HG02943 (cell line): ENCODE data around the gene PHF21B.

Experiments
- ATAC-seq: cut with Tn5 transposase; IDR thresholded peaks from one replicate; pipeline ENCODE4 v1.9.1; 2021; ENCODE audit warnings: mild to moderate bottlenecking, low read depth, moderate library complexity; ENCODE audit not compliant: unreplicated experiment

PHF21B gene

DNA sequence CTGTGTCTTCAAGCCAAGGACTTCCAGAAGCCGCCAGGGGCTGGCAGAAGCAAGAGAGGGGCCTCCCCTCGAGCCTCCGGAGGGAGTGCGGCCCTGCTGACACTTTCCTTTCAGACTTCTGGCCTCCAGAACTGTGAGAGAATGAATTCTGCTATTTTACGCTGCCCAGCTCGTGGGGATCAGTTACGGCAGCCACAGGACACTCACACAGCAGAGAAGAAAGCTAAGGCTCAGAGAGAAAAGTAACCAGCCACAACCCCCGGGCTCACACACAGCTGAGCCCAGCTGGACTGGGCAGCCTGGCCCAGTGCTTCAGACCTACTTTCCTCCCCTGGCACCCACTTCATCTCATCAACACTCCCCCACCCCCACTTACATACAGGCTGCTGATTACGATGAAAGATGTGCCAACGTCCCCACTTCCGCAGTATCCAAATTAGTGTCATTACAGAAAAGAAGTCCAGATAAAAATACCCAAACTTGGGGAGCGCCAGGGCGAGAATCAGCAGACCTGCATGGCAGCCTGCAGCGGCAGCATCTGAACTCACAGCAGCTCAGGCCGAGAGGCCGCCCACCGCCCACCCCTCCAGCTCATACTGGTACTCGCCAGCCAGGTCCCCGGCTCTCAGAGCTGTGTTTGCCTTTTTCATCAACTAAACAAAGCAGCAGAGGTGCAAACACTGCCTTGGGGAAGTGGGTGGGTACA is 15.3 kb downstream of the PHF21B start:
- ATAC-seq = no peak

DNA sequence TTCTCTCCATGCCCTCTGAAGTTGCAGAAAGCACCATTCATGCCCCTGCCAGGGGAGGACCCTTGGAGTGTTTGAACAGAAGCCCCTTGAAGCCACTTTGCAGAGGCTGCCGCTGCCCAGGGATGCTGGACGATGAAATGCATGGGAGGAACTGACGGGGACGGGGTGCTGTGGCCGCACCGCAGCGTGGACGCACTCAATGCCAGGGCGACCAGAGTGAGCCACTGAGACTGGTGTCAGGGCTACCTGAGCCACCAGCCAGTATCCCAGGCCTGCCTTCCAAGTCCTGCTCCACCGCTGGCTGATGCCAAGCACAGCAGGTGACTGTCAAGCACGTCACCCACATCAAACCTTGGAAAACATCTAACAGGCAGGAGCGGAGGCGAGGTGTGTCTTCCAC is 17.6 kb downstream of the PHF21B start:
- ATAC-seq = no peak

DNA sequence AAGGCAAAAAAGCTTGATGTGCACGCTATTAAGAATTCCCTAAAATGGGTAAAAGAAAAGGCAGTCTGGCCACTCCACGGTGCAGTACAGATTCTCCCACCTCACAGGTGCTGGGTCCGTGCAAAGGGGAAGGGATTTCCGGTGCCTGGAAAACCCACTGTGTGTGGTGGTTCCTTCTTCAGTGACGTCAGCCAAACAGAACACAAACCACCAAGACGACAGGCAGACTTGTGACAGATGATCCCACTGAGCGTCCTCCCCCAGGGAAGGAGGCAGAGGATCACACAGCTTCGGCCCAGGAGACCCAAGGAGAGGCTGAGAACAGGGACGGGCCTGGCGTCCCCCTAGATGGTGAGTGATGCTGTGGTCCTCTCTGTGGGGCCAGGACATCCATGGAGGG is 18.6 kb downstream of the PHF21B start:
- ATAC-seq = no peak

DNA sequence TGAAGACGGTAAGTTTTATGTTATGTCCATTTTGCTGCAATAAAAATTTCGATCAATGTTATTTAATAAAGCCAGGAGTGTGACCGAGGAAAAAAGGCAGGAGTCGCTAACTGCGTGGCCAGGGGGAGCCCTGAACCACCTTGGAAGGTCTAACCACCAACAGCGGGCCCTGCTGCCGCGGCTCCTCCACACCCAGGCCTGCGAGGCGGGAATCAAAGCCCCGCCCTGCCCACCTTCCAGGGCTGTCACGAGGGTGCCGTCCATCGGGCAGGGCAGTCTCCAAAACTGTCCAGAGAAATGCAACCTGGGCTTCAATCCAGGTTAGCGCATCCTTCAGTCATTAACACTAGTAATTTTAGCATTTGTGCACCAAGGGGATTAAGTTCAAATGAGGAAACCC is 19.0 kb downstream of the PHF21B start:
- ATAC-seq = no peak

DNA sequence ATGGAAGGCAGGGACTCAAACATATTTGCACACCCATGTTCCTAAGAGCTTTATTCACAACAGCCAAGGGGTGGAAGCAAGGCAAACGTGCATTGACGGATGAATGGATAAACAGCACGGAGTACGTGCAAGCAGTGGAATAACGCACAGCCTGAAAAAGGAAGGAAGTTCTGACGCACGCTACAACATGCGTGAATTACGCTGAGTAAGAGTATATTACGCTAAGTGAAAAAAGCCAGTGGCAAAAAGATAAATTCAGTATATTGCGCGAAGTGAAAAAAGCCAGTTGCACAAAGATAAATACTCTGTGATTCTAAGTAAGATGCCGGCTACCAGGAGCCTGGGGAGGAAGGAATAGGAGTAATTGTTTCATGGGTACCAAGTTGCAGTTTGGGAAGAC is 19.5 kb downstream of the PHF21B start:
- no peak for ATAC-seq

DNA sequence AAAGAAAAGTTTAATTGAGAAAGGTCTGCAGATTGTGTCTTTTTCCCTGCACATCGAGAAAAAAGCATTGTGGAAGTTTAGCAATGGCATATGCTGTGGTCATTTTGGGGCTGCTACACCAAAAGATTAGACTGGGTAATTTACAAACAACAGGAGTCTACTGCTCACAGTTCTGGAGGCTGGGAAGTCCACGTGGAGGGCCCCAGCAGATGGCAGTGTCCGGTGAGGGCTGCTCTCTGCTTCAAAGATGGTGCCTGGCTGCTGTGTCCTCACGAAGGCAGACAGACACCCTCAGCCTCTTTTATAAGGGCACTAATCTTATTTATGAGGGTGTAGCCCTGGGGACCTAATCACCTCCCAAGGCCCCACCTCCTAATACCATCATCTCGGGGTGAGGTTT is 21.1 kb downstream of the PHF21B start:
- no peak for ATAC-seq

DNA sequence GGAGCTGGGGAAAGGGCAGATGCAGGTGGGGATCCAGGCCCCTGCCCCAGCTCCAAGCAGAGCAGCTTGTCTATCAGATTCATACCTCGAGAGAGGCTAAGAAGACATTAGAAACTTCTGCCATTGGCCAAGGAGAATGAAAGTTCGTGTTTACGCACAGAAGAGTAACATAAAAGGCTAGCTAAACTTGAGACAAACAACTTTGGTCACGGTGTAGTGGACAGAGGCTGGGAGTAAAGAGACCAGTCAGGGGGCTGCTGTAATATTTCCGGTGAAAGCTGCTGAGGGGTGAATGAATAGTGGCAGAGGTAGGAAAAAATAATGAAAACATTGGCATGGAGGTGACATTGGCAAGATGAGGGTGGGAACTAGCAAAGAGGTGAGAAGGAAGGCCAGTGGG is 22.9 kb downstream of the PHF21B start:
- no peak for ATAC-seq

DNA sequence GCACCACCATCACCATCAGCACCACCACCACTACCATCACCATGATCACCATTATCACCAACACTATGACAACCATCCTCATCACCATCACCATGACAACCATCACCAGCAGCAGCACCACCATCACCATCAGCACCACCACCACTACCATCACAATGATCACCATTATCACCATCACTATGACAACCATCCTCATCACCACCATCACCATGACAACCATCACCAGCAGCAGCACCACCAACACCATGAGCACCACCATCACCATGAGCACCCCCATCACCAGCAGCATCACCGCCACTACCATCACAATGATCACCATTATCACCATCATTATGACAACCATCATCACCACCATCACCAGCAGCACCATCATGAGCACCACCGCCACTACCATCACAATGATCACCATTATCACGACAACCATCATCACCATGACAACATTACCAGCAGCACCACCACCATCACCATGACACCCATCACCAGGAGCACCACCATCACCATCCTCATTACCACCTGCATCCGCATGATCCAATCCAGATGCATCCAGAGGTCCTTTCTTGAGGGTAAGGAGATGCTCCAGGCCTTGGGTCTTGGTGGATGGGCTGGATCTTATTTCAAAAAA is 23.8 kb downstream of the PHF21B start:
- no peak for ATAC-seq

DNA sequence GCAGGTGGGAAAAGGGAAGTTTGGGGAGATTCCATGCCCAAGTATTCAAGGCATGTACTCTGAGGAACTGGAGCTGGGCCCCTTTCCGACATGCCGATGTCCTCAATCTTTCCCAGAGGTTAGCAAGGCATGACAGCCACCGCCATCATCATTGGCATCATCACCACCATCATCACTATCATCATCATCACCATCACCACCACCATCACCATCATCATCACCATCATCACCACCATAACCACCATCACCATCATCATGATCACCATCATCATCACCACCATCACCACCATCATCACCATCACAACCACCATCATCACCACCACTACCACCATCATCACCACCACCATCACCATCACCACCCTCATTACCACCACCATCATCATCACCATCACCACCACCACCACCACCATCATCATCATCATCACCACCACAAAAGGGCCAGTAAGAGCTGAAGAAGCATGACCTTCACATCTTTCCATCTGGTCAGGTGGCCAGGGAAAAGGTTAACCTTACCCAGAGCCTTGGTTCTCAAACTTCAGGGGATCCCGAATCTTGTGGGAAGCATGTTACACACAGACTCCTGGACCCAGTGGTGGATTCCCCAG is 25.8 kb downstream of the PHF21B start:
- no peak for ATAC-seq

DNA sequence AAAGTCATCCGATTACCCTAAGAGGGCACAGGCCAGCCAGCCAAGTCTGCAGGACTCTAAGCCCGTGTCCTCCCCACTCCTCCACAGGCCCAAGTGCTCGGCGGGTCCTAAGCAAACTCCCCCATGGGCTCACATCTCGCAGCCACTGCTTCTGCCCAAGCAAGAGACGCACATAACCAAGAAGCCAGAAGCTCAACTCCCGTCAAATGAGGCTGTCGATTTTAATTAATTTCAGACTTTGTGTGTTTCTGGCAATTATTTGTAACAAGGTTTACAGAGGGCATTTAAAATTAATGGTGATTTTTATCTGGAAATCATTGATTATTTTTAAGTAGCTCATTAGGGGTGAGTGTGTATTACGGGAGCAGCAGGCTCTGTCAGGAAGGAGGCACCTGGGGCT is 27.4 kb downstream of the PHF21B start:
- no peak for ATAC-seq

DNA sequence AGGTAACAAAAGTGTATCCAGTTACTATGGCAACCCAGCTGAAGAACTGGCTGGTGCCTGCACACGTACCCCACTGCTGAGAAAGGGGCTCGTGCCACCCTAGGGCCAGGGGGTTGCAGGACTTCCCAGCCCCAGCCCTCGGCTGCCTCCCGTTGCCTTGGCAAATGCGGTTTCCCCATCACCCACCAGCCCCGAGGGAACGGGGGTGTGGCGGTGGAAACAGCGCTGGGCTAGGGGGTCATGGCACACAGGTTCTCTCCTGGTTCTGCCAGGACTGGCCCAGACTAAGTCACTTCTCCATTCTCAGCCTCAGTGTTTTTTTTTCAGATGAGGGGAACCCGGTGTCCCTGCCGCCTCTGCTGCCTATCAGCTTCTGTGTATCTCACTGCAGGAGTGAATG is 27.9 kb downstream of the PHF21B start:
- ATAC-seq = no peak

DNA sequence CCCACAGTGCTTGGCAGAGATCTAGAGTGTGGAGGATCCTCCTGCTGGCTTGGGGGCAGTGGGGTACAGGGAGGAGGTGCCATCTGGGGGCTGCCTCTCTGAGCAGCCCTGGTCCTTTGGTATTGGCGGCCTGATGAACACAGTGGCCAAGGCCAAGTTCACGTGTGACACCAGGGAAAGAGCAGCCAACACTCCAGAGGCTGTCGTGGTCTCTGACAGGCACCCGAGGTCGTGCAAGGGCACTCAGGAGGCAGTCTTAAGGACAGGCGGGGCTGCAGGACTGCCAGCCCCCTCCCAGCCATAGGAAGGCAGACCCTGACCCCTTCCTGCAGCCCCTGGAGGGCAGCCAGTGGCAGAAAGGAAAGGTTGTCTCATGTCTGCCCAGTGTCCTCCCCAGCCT is 30.7 kb downstream of the PHF21B start:
- ATAC-seq = no peak

DNA sequence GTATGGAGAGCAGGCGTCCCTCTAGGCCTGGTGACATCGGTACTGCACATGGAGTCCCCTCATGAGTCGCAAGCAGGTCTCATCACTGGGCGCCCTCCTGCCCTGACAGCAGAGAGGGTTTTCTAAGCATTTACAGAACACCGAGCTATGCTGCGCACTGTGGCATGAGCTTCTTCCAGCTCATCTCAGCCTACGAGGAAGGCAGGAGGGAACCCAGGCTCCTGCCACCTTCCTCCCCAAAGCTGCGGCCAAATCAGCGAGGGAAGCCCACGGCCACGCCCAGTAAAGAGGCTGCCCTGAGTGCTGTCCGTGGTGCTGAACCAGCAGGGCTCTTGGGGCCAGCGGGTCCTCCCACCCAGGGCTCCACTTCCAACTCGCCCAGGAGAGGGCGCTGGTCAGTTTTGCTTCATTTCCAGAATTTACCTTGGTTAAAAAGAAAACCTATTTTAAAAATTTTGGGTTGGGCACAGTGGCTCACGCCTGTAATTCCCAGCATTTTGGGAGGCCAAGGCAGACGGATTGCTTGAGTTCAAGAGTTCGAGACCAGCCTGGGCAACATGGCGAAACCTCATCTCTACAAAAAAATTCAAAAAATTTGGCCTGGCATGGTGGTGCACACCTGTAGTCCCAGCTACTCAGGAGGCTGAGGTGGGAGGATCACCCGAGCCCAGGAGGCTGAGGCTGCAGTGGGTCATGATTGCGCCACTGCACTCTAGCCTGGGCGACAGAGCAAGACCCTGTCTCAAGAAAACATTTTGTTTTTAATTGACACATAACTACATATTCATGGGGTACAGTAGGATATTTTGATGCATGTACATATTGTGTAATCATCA is 34.2 kb downstream of the PHF21B start:
- ATAC-seq = no peak

DNA sequence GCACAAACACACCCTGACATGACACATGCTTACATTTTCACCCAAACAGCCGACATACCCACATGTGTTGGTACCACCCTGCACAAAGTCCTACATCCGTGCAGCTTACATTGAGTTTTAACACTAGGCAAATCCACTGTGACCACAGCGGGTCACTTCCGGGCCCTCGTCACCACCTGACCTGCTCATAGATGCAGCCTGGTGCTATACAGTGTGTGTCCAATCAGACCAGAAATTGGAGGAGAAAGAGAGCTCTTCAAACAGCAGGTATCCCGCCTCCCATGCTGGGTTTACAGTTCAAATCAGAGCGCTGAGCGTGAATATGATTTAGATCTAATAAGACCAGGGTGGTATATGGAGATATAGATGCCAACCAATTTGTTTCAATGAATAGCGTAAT is 35.4 kb downstream of the PHF21B start:
- ATAC-seq = no peak

DNA sequence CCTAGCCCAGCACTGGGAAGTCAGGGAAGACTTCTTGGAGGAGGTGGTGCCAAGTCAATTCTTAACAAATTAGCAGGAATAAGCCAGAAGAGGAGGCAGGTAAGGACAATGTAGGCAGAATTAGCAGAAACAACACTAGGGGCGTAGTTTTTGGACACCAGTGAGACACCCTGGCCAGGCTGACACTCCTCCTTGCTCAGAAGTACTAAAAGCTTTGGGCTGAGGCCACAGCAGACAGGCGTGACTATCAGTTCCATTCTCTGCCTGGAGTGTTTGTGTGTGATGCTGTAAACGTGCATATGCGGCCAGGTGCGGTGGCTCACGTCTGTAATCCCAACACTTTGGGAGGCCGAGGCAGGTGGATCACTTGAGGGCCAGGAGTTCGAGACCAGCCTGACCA is 36.0 kb downstream of the PHF21B start:
- no peak for ATAC-seq

DNA sequence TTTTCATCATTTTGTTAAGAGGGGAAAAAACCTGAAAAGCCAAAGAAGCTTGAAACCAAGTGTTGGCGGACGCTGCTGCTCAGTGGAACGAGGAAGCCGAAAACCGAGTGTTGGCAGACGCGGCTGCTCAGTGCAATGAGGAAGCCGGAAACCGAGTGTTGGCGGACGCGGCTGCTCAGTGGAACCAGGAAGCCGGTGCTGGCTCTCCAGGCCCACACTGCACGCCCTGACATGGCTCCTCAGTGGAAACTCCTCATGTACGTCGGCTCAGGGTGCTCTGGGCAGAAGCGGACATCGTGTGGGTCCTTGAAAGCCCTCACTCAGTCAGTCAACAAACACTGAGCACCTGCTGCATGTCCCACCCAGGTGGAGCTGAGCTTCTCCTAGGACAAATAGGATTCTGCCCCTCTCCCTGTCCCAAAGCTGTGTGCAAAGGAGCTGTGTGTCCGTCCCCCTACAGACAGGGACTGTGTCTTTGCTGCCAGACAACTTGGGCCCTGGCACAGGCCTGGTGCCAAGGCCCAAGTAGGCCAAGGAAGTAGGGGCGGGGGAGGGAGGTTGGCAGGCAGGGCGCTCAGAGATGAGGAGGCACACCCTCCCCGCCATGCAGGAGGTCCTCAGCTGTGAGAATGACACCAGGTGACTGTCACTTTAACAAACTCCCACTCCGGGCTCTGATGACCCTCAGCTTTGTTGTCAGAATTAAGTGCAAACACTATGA is 37.3 kb downstream of the PHF21B start:
- ATAC-seq = no peak

DNA sequence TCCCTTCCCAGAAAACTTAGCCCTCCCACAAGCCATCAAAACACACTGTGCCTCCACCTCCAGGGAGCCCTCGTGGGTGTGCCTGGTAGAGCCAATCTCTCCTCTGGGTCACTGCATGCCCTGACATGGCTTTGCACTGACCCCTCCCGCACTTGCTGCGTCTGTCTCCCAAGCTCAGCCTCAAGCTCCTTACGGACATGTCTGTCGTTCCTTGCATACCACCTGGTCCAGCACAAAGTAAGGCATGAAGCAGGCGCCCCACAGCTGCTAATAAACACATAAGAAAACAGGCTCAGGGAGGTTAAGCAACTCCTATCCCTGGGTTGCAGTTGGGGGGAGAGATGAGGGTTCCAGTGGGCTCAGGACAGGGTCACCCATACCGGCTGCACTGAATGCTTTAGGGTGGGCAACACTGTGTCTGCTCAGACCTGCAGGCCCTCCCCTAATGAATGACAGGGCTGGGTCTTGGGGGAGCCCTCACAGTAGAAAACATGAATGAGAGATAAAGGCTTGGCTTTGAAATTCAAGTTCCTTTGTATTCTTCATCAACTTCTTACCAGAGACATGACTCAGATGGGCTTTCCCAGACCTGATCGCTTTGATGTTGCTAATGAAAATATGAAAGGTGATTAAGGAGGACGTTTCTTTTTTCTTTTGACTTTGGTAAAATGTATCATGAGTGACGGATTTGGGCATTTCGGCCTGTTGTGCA is 38.0 kb downstream of the PHF21B start:
- no peak for ATAC-seq

DNA sequence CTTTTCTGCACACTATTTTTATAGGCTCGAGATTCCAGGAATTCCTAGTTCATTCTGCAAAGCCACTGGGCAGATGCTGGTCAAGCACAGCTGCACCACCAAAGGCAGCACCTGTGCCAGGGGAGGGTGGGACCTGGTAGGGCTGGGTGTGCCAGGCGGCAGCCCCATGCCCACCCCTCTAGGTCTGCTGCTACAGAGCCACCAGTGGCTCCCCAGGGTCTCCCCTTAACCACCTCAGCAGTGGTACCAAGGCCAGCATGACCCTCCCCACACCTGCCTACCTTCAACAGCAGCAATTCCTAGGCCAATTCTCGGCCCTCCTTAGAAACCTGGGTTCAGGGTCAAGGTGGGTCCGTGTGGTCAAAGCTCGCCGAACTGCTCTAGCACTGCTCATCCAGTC is 39.5 kb downstream of the PHF21B start:
- no peak for ATAC-seq

DNA sequence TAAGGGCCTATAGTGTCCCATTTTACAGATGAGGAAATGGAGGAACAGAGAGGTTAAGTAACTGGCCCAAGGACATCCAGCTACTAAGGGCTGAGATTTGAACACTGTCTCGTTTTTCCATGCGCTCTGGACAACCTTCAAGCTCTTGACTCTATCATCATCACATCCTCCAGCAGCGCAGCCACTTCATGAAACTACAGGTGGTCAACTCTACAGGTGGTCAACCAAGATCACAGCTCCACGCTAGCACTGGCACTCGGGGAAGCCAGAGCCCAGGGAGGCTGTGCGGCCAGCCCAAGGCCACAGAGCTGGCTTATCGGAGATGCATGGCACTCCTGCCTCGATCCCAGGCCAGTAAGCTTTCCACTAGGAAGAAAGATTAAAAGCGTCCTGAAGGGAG is 40.0 kb downstream of the PHF21B start:
- no peak for ATAC-seq

DNA sequence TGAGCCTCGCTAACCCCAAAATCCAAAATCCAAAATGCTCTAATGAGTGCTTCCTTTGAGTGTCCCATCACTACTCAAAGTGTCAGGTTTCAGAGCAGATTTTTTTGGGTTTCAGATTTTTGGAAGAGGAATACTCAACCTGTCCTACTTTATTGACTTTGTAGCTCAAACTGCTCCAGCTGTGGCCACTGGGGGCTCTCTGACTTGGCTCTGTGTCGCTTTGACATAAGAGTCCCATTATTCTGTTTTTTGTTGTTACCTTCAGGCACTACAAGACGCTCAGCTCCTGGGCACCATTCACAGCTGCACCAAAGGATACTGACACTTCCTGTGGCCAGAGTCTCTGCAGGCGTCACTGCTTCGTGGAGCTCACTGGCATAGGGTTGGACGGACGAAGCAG is 41.1 kb downstream of the PHF21B start:
- no peak for ATAC-seq
